GM18873 (cell line): Measurements from ENCODE around the gene AVL9.

Experiments
- ATAC-seq: cut with Tn5 transposase; IDR thresholded peaks from one replicate; pipeline ENCODE4 v1.9.1; 2021; ENCODE audit warnings: mild to moderate bottlenecking, moderate library complexity, moderate number of reproducible peaks; ENCODE audit not compliant: unreplicated experiment, low FRiP score

The AVL9 gene

DNA sequence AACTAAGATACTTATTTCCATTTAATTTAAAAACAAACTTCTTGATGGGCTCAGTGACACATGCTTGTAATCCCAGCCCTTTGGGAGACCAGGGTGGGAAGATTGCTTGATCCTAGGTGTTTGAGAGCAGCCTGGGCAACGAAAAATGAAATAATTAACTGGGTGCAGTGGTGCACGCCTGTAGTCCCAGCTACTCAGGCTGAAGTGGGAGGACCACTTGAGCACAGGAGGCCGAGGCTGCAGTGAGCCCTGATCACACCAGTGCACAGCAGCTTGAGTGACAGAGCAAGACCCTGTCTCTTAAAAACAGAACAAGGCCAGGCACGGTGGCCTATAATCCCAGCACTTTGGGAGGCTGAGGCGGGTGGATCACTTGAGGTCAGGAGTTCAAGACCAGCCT lies 37.4 kb downstream of the AVL9 start:
- no peak for ATAC-seq

DNA sequence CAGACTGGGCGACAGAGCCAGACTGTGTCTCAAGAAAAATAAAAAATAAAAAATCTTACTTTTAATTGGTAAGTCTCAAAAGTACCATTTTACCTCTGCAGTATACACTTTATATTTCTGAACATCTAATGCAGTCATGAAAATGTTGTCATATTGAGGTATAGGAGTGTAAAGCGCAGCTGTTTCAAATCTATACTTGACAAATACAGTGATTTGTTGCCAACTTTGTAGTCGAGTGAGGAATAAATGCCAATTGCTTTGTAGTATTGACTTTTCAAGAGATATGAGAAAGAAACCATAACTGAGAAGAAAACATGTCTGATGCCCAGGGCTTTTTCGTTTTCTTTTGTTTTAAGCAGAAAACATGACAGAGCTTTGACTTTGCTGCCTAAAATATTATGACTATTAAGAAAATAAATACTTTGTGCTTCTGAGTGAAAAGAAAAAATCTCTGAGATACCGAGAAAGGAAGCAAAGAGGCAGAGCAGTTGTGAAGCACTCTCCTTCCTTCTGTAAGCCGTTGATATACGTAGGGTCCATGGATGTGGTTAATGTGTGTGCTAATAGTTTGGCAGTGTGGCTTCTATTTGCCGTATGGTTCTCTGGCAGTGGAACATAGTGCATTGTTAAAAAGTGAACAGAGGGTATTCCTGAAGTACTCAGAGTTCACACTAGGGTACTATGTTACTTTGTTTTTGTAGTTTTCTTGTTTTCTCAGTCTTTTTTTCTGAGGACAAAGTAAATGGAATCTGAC lies 38.2 kb downstream of the AVL9 start:
- no peak for ATAC-seq

DNA sequence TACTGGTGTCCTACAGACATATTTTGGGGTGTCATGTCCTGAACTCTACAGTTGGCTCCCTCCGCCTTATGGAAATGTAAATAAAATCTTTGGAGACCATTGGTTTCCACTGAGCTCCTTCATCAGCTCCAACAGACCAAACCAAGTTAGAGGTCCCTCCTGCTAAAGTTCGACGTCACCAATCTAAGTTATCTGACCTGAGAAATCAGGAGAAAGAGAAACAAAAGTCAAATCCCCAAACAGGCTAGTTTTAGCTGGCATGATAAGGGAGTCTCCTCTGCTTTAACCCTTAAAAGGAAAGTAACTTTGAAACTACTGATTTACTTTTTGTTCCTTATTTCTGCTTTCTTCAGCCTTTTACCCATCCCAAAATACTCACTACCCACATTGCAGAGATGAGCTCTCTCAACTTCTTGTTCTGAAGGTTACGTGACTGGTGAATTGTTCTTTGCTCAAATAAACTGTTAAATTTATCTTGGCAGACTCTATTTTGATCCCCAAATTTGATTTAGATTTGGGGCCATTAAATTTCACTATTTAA lies 39.9 kb downstream of the AVL9 start:
- ATAC-seq: no peak

DNA sequence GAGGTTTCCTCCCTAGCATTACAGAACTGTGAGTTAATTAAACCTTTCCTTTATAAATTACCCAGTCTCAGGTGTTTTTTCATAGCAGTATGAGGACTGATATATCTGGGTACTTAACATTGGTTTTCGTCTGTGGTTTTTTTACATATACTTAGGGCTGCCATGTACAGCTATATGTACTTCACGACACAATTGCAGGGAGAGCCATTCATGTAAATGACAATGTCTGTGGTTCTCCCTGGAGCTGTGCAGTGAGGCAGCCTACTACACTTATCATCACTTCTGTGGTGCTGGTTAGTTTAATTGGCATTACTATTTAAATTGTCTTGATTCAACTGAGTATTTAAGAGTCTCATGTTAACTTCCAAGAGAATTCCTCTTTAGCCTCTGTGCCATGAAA lies 40.7 kb downstream of the AVL9 start:
- ATAC-seq: no peak

DNA sequence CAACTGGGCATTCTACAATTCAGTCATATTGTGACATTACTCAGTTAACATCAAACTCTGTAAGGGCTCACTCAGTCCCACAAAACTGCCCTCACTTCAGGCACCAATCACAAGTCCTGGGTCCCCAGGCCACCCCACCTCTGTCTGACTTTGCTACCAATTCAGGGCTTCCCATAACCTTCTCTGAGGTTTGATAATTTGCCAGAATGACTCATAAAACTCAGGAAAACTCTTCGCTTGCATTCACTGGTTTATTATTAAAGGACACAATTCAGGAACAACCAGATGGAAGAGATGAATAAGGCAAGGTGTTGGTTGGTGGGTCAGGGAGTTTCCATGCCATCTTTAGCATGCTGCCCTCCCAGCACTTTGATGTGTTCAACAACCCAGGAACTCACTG lies 41.3 kb downstream of the AVL9 start:
- ATAC-seq: no peak

DNA sequence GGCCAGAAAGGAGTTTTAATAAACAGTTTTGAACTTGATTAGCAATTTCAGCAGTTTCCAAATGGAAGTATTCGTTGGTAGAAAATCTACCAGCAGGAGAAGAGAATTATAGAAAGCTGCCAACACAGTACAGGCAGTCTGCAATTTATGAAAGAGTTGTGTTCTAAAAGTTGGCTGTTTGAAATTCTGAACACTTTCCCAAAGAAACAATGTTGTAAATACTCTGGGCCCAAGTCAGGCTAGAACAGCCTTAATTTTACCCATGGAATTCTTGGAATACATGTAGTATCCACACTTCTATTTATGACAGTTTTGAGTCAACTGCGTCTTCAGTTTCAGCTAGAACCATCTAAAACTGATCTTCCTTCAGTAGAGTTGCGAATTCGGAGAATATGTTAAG lies 42.5 kb downstream of the AVL9 start:
- ATAC-seq: no peak

DNA sequence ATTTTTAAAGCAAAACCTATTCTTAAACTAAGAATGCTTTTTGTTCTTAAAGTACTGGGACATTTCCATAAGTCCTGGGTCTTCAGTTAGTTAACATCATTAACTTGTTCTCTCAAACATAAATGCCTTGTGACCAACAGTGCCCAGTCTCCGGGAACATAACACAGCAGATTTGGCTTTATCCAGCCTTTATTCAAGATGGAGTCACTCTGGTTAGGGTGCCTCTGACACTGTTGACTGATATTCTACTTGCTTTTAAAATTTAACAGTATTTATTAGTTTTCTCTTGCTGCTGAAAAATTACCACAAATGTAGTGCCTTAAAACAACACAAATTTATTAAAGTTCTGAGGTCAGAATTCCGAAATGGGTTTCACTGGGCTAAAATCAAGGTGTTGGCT lies 44.1 kb downstream of the AVL9 start:
- ATAC-seq: no peak

DNA sequence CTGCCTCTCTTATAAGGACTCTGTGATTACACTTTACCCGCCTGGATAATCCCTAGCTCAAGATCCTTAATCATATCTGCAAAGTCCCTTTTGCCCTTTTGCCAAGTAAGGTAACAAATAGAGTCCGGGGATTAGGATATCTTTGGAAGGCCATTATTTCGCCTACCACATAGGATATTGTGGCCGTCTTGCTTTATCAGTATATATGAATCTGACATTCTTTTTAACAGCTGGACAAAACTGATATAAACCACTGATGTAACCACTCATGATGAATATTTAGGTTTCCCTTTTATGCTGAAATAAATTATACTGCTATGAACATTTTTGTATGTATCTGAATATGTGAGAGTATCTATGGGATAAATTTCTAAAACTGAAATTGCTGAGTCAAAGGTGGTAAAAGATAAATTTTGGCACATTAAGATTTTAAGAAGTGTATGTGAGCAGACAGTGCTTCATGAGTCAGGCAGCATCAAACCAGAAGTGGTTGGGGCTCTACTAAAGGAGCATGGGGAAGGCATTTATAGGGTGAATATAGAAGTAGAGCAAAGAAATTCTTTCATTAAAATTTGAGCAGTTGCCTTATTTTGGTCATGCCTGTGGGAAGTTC lies 44.7 kb downstream of the AVL9 start:
- no peak for ATAC-seq

DNA sequence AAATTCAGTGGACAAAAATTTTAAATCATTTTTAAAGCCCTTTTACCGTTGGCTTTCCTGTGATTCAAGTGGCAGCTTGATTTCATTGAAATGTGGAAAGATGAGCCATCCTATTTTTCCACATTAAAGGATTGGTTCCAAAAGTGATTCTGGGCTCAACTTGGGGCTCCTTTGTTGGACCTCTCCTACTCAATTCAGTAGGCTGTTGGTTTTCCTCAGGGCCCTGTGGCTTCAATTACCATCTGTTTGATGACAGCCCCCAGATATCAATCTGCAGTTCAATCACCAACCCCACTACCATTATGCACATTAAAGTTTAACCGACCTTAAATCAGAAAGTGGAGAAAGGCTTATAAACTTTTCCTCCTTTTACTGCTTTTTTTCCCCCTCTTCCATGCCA lies 47.3 kb downstream of the AVL9 start:
- no peak for ATAC-seq

DNA sequence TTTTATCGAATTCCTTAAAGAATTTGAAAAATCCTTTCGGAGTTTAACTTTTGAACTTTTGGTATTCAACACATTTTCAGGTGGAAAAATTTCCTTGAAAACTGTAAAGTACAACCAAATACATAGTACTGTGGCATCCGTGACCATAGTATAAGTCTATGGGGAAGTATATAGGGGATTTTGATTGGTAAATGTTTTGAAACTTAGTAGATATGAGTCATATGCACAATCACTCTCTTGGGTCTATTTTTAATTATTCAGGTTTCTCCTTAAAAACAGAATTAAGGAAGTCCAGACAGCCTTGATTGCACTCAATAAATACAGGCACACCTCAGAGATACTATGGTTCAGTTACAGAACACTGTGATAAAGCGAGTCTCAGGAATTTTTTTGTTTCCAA lies 64.2 kb downstream of the AVL9 start:
- no peak for ATAC-seq

DNA sequence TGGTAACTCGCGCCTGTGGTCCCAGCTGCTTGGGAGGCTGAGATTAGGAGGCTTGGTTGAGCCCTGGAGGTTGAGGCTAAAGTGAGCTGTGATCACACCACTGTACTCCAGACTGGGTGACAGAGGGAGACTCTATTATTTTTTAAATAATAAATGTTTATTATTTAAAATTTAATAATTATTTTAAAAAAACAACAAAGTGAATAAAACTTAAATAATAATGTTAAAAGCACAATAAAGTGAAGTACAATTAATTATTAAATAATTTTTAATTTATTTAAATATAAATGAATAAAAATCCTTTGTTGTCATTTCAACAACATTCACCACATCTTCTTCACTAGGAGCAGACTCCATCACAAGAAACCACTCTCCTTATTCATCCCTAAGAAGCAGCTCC lies 64.8 kb downstream of the AVL9 start:
- ATAC-seq: no peak

DNA sequence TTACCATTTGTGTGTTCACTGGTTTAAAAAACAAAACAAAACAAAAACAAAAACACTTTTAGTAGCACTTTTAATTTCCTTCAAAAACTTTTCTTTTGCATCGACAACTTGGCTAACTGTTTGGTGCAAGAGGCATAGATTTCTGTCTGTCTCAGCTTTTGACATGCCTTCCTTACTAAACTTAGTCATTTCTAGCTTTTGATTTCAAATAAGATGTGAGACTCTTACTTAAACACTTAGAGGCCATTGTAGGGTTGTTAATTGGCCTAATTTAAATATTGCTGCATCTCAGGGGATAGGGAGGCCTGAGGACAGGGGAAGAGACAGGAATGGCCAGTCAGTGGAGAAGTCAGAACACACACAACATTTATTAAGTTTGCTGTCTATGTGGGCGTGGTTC lies 66.3 kb downstream of the AVL9 start:
- ATAC-seq: no peak

DNA sequence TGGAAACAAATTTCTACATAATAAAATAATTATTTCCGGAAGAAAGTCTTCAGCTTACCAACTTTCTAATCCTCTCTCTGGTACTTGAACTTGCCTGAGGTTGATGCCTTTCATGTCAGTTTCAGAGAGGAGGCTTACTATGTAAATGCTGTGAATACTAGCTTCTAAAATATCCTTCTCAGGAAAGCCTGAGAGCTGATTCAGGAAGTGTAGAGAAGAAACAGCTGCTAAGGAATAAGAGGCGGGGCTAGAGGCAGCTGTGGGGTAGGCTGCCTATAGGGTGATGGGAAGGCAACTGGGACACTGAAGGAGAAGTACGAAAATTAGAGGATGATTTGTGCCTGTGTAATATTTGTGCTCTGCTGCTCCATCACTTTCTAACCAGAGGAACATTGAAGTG lies 69.3 kb downstream of the AVL9 start:
- ATAC-seq: no peak

DNA sequence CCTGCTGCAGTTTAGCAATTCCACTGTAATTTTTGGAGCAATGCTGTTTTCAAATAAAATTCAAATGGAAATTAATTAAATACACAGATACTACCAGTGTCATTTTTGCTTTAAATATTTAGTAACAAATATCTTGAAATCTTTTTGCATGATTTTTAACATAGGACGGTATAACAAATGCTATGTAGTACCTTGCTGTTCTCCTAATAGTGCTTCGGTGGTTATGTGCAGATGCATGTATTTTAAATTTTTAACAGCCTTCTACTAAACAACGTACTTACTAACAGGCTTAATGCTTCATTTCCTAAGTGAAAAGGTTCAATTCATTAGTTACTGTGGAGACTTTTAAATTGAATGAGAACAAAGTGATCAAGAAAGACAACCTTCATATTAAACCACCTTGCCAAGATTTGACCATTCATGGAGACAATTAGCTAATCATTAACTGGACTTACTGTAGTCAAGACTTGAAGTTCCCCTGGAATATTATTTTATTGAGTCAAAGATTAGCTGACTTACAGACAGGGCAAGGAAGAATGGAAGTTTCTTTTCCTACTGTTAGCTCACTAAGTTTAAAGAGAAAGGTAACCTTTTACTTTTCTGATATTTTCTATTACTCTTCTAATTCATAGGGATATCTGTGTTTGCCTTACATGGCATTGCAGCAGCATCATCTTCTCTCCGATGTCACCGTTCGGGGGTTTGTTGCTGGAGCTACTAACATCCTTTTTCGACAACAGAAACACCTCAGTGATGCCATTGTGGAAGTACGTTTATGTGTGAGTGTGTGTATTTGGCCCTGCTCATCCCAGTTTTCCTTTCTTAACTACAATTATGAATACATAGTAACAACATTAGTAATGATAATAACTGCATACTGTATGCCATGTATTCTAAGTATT lies 74.3 kb downstream of the AVL9 start:
- no peak for ATAC-seq

DNA sequence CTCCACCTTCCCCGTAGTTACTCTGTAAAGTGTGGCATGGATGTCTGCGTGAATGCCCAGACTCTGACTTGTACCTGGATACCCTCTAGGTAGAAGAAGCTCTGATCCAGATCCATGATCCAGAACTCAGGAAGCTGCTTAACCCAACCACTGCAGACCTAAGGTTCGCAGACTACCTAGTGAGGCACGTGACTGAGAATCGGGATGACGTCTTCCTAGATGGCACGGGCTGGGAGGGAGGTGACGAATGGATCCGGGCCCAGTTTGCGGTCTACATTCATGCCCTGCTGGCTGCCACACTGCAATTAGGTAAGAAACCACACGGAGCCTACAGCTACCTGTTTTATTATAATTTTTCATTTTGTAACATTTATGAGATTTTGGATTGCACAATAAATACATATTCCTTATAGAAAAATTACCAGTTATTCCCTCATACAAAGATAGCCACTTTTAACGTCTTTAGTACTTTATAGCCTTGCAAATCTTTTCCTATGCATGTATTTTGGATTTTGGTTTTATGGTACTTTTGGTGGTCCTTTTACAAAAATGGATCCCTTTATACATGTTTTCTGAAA lies 77.9 kb downstream of the AVL9 start:
- no peak for ATAC-seq

DNA sequence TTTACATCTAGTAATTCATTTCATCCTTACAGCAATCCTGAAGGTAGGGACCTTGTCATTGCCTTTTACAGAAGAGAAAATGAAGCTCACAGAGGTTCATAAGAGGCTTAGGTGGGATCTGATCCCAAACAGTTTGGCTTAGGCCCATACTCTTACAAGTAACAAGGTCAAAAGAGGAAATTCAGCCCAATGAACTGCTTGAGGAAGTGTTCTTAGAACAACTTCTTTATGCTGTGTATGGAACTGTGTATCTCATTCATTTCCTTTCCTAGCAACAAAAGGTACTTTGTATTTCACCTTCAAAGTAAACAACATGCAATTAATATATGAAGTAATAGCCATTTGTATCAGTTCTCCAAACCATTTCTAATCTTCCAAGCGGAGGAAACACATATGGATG lies 79.3 kb downstream of the AVL9 start:
- ATAC-seq: no peak

DNA sequence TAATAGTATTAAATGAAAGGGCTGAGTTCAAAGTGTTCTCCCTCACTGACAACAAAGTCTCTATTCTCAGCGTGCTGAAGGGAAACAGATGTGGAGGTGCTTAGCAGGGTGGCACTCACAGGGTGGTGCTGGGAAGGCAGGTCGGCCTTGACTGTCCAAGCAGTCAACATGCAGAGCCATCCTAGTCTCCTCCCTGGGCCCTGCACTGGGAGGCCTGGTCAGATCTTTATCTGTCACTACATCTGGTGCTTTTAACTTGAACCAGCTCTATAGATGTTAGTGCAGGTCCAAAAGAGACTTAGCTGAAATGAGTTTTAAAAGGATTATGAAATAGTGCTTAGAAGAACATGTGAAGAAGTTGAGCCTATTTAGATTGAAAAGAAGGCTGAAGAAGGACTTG lies 82.1 kb downstream of the AVL9 start:
- no peak for ATAC-seq

DNA sequence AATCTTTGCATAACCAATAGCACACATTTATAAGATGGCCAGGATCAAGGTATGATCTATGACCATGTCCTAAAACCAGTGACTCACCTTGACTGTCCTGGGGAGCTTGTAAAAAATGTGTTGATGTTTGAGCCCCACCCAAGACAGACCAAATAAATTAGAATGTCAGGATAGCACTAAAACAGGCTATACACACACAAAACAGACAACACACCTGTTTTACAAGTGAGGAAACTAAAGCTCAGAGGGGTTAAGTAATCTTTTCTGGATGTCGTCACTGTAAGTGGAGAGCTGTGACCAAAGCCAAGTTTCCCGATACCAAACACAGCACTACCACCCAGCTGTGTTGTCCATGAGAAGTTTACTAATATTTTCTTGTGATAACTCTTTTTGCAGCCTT lies 84.5 kb downstream of the AVL9 start:
- ATAC-seq: no peak

DNA sequence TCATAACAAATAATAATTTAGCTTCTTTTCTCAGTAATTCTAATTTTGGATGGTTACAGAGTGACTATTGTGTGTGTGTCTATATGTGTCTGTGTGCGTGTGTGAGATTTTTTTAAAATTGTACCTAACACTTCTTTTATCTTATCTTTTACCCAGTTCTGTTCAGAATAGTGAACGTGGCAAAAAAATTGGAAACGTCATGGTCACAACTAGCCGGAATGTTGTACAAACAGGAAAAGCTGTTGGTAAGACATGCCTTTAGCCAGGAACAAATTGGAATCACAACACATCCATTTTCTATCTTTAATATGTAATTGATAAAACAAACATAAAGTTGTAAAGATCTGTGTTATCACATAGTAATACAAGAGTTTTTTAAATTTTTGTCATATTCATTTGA lies 85.4 kb downstream of the AVL9 start:
- ATAC-seq: no peak

DNA sequence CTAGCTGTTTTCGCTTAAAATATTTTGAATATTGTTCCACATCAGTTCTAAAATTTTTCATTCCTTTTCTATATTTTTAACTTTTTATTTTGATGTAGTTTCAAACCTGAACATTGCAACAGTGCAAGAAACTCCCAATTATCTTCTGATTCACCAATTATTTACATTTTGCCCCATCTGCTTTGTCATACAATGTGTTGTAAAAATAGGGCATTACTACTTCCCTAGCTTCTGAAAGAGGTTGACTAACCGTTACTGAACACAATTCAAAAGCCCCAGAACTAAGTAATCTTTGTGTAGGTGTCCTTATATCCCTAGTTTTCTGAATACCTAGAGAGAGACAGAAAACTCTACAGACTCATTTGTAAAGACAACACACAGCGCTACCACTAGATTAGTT lies 86.7 kb downstream of the AVL9 start:
- no peak for ATAC-seq

DNA sequence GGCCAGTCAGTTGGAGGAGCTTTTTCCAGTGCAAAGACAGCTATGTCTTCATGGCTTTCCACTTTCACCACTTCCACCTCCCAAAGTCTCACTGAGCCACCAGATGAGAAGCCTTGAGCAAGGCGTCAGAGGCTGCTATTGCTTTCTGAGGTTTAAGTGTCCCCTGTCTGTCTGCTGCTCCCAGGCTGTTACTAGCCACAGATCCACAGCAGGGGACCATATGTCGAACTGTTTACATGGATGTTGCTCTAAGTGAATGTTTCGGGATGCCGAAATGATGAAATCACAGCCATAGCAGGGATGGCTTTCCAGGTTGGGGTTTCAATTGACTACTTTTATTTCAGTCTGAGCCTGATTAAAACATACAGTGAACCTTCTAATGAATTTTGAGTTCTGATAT lies 88.5 kb downstream of the AVL9 start:
- ATAC-seq: no peak
